GM12892 (cell line): ENCODE results near the gene TXLNG.

Experiments used
- POLR2A ChIP-seq: IDR thresholded peaks from 2 replicates; pipeline ENCODE4 v1.6.1; 2011; ENCODE audit warnings: low read depth, low read length, control low read depth
- POLR2AphosphoS5 ChIP-seq: IDR thresholded peaks from 2 replicates; pipeline ENCODE4 v1.6.1; 2011; ENCODE audit warnings: low read depth, low read length, control low read depth
- TAF1 ChIP-seq: IDR thresholded peaks from 2 replicates; pipeline ENCODE4 v1.6.1; 2011; ENCODE audit warnings: low read depth, mild to moderate bottlenecking, control low read depth, low read length, borderline replicate concordance

DNA sequence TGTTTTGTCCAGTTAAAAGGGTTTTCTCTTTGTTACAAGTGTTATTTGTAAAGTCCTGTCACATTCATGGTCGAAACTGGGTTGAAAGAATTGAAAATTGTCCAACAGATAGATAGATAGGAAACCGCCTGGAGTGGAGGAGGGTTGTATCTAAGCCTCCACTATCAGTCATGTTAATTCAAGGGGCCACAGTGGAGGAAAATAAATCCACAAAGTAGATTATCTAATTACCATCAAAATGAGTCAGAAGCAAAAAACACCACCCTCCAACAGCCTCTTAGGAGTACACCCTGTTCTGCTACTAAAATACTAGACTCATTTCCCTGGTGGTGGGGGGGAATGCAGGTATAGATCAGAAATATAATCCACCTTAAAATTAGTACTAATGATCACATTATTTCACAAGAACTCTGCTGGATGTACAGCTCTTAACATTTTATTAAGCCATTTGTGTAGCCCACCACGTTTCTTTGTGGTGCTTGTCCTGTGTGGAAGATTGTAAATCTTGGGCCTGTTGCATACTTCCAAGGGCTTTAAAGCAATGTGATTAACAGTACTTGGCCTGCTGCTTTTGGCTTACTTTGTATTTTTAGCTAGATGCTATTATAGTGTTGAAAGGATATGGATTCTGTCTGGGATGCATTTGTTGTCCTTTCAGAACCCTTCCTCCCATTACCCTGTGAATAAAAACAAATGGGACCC is 57.1 kb downstream of the TXLNG start:
- no peak for TF ChIP-seq TAF1
- TF ChIP-seq POLR2A: no peak
- TF ChIP-seq POLR2AphosphoS5: no peak
